Measurements from ENCODE around the gene SLC1A4. TPM values are rescaled to one million over a fixed set of nuclear protein-coding genes. Genes with fewer than 3 reads are reported as not detected.

The SLC1A4 gene
- total RNA-seq, 2 donors from 2014 or later: 4.1 to 16.9 TPM

- peak in 1 of 2 donors; percentile 29 for DNase-seq (ENCODE audit: low spot score in 2 of 2)
- H3K9me3 Mint-ChIP-seq: no peaks in the 10 kb centered on the region
- no peaks in the 10 kb centered on the region for H3K36me3 Mint-ChIP-seq
- peak overlapping the region in 1 of 2 donors; percentile 83 for H3K27ac Mint-ChIP-seq
- ATAC-seq: peak; percentile 76 to 77
Observed at GRCh38 chr2:65064728-65065552, 75.7 kb downstream of the SLC1A4 start.

GRCh38 chr2:65067806-65068553 lies 78.8 kb downstream of the SLC1A4 start:
- H3K27ac Mint-ChIP-seq: peak overlapping the region; percentile 62 to 81
- no peaks in the 10 kb centered on the region for H3K36me3 Mint-ChIP-seq
- ATAC-seq: peak in 1 of 2 donors; percentile 12
- H3K9me3 Mint-ChIP-seq: no peaks in the 10 kb centered on the region
- no peak for DNase-seq (ENCODE audit: low spot score in 2 of 2)

- ATAC-seq (no peak), DNase-seq (ENCODE audit: low spot score in 2 of 2) (no peak)
- peak overlapping the region; percentile 46 to 81 for H3K27ac Mint-ChIP-seq
- no peaks in the 10 kb centered on the region for H3K36me3 Mint-ChIP-seq
- no peaks in the 10 kb centered on the region for H3K9me3 Mint-ChIP-seq
Observed at GRCh38 chr2:65069439-65069824, 80.2 kb downstream of the SLC1A4 start.

GRCh38 chr2:65070172-65070830 lies 81.1 kb downstream of the SLC1A4 start:
- peak; percentile 28 to 57 for ATAC-seq
- no peaks in the 10 kb centered on the region for H3K9me3 Mint-ChIP-seq

GRCh38 chr2:65070856-65071255 lies 81.7 kb downstream of the SLC1A4 start:
- Mint-ChIP-seq H3K27ac (peak overlapping the region; percentile 81 to 91), H3K9me3 (no peaks in the 10 kb centered on the region), H3K36me3 (no peaks in the 10 kb centered on the region)
- DNase-seq (ENCODE audit: low spot score in 2 of 2): no peak
- no peak for ATAC-seq

More at GRCh38 chr2:65070172-65070830, 81.1 kb downstream of the SLC1A4 start:
- DNase-seq (ENCODE audit: low spot score in 2 of 2): no peak
- no peaks in the 10 kb centered on the region for H3K36me3 Mint-ChIP-seq
- peak overlapping the region; percentile 81 to 91 for H3K27ac Mint-ChIP-seq

GRCh38 chr2:65071499-65072180 lies 82.4 kb downstream of the SLC1A4 start:
- Mint-ChIP-seq H3K9me3 (no peaks in the 10 kb centered on the region), H3K27ac (peak overlapping the region; percentile 81 to 92), H3K36me3 (no peaks in the 10 kb centered on the region)
- DNase-seq (ENCODE audit: low spot score in 2 of 2) (no peak), ATAC-seq (no peak)

GRCh38 chr2:65072181-65072970 lies 83.2 kb downstream of the SLC1A4 start:
- H3K9me3 Mint-ChIP-seq: no peaks in the 10 kb centered on the region
- DNase-seq (ENCODE audit: low spot score in 2 of 2): no peak
- no peak for ATAC-seq
- H3K27ac Mint-ChIP-seq: peak overlapping the region; percentile 81 to 92
- no peaks in the 10 kb centered on the region for H3K36me3 Mint-ChIP-seq

Other genes starting within 250 kb of the SLC1A4 start
- 1 to 10 TPM; 4.1 to 4.2 TPM for gene CEP68, start 67.0 kb downstream of the SLC1A4 start, total RNA-seq
- 10 to 100 TPM; 66.8 to 72.3 TPM for gene RAB1A, start 140.7 kb downstream of the SLC1A4 start, total RNA-seq
- gene ACTR2, start 238.4 kb downstream of the SLC1A4 start, total RNA-seq: 100 to 1,000 TPM; 345 to 382 TPM

Data from activated naive CD4-positive, alpha-beta T cell treated with anti-CD3 and anti-CD28 coated beads, Interleukin-2, amount 50 U/mL, for 72 hours (primary cell).